ENCODE measurements around the gene ABCB6.
A peak's percentile ranks its signal among the peaks of the same experiment; 100 is the strongest.

Gene ABCB6

GRCh38 chr2:219168932-219169331 is 49.8 kb downstream of the ABCB6 start:
- no peak for DNase-seq (ENCODE audit: low read depth in 2 of 2)

GRCh38 chr2:219168526-219168925 is 50.2 kb downstream of the ABCB6 start:
- DNase-seq (ENCODE audit: low read depth in 2 of 2): no peak

- DNase-seq (ENCODE audit: low read depth in 2 of 2): no peak
Measured at GRCh38 chr2:219167997-219168396, 50.8 kb downstream of the ABCB6 start.

GRCh38 chr2:219165058-219165911 is 53.5 kb downstream of the ABCB6 start:
- no peak for DNase-seq (ENCODE audit: low read depth in 2 of 2)

GRCh38 chr2:219163156-219163555 is 55.6 kb downstream of the ABCB6 start:
- no peak for DNase-seq (ENCODE audit: low read depth in 2 of 2)

GRCh38 chr2:219161097-219161496 is 57.7 kb downstream of the ABCB6 start:
- no peak for DNase-seq (ENCODE audit: low read depth in 2 of 2)

GRCh38 chr2:219160186-219161017 is 58.4 kb downstream of the ABCB6 start, which contains the start of gene NHEJ1:
Gene NHEJ1, minus strand, starts transcription at chr2:219160815. Its CDS starts 2,453 bp downstream, at chr2:219158362.
- peak; percentile 89 to 96 for DNase-seq (ENCODE audit: low read depth in 2 of 2)

All from stimulated activated CD4-positive, alpha-beta T cell treated with anti-CD3 and anti-CD28 coated beads, Interleukin-12 subunit alpha, Interleukin-12 subunit beta, amount 100 ng/mL, for 24 hours (primary cell).